ENCODE data around the gene SPACDR.
"Not testable (repeated sequence)": the region's sequence is repeated elsewhere in the genome, so short reads cannot be mapped to it uniquely, and the experiment has no call there.

SPACDR gene, protein sequence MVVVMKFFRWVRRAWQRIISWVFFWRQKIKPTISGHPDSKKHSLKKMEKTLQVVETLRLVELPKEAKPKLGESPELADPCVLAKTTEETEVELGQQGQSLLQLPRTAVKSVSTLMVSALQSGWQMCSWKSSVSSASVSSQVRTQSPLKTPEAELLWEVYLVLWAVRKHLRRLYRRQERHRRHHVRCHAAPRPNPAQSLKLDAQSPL

DNA sequence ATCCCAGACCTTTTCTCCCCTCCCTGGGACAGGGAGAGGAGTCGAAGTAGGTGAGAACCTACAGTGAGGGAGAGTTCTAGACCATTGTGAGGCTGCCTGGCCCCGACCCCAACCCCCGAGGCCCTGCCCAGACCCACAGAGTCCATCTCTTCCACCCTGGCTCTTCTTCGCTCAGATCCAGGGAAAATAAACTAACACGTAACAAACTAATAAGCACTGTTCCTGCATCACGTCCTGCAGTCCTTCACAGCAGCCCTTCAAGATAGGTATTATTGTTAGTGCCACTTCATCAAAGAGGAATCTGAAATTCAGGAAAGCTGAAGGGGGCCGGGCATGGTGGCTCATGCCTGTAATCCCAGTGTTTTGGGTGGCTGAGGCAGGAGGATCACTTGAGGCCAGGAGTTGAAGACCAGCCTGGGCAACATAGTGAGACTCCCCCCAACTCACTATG, at the start of gene SPACDR:
Gene SPACDR (minus strand): TSS at position 51 of the 451 bp plus-strand sequence. CDS start 235 bp downstream, outside the sequence.
- DNase-seq: no peak

DNA sequence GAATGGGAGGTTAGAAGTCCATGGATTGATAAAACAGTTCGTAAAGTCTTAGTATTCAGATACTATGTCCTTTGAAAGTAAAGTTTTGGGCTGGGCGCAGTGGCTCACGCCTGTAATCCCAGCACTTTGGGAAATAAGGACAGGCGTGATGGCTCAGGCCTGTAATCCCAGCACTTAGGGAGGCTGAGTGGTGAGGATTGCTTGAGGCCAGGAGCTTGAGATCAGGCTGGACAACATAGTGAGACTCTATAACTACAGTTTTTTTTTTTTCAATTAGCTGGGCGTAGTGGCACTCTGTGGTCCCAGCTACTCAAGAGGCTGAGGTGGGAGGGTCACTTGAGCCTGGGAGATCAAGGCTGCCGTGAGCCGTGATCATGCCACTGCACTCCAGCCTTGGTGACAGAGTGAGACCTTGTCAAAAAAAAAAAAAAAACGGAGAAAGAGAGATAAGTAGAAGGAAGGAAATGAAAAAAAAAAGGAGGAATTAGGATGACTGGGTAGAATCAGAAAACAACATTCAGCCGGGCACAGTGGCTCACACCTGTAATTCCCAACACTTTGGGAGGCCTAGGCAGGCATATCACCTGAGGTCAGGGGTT, 49.3 kb upstream of the SPACDR start:
- no peak for DNase-seq

DNA sequence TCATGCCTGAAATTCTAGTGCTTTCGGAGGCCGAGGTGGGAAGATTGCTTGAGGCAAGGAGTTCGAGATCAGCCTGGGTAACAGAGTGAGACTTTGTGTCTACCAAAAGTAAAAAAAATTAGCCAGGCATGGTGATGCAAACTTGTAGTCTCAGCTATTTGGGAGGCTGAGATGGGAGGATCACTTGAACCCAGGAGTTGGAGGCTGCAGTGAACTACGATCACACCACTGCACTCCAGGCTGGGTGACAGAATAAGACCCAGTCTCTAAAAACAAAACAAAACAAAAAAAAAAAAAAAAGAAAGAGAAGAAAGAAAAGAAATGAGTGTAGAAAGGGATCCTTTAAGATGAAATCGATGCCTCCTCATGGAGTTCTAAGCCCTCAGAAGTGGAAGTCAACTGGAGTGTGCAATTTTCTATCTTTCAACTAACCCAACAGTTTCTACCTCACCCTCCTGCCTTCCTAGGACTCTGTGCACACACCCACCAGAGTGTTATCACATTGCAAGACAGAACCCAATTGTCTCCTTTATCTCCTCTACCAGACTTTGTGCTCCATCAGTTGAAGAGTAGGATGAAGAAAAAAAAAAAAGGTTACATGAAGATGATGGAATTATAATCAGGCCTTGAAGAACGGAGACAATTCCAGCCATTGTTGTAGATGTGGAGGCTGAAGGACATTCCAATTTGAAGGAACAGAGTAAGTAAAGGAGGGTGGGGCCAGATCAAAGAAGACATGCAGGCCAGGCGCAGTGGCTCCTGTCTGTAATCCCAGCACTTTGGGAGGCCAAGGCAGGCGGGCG, 46.6 kb upstream of the SPACDR start:
- DNase-seq: no peak

DNA sequence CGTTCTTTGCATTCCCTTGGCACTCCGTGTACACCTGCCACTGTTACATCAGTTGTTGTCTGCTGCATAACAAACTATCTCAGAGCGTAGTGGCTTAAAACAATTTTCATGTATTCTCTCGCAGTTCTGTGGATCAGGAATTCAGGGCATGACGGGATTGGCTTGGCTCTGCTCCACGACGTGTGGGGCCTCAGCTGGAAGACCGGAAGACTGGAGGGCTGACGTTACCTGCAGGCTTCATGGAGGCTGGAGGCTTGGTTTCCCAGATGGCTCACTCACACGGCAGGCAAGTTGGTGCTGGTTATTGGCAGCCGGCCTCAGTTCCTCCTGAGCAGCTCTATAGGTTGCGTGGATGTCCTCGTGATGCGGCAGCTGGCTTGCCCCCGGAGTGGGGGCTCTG, 45.2 kb upstream of the SPACDR start:
- DNase-seq: no peak

DNA sequence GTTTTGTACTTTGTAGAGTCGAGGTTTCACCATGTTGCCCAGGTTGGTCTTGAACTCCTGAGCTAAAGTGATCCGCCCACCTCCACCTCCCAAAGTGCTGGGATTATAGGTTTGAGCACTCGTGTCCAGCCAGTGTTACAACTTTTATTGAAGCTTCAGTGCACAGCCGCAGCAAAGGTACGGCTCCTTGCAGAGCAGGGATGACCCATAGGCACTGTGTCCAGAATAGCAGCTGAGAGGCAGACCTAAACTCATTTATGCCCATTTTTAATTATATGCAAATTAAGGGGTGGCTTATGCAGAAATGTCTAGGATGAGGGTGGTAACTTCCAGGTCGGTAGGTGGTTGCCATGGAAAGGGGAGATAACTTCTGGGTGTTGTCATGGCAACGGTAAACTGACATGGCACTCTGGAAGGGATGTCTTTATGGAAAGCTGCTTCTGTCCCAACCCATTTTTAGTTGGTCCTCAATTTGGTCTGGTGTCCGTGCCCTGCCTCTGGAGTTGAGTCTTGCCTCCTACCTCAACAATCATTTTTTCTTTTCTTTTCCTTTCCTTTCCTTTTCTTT, 42.4 kb upstream of the SPACDR start:
- no peak for DNase-seq

DNA sequence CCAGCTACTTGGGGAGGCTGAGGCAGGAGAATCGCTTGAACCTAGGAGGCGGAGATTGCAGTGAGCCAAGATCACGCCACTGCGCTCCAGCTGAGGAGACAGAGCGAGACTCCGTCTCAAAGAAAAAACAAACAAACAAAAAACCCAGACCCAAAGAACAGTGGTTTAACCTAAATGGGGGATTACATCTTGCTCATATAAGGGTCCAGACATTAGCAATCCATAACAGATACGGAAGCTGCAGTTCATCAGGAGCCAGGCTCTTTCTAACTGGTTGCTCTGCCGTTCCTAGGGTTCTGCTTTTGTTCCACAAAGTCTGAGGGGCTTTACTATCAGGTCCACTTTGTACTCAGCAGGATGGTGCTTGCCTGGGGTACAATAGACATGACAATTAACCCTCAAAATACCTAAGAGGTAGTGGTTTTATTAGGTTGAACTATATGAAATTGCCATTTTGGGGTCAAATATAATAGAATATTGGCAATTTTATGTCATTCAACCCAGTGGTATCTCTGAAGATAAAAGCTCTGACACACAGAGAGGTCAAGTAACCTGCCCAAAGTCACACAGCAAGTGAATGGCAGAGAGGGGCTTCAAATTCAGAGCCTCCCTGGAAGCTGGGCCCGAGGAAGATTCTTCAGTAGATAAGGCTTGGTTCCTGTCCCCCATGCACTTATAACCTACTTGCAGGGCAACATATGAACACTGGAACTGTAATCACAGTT, 41.0 kb upstream of the SPACDR start:
- DNase-seq: no peak

DNA sequence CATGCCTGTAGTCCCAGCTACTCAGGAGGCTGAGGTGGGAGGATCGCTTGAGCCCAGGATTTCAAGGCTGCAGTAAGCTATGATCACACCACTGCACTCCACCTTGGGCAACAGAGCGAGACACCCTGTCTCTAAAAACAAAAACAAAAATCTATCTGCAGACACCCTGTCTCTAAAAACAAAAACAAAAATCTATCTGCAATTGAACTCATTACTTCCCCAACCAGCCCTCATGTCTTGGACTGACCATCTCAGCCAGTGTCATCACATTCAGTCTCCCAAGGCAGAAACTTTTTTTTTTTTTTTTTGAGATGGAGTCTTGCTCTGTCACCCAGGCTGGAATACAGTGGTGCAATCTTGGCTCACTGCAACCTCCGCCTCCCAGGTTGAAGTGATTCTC, 40.0 kb upstream of the SPACDR start:
- not testable (repeated sequence) for DNase-seq

DNA sequence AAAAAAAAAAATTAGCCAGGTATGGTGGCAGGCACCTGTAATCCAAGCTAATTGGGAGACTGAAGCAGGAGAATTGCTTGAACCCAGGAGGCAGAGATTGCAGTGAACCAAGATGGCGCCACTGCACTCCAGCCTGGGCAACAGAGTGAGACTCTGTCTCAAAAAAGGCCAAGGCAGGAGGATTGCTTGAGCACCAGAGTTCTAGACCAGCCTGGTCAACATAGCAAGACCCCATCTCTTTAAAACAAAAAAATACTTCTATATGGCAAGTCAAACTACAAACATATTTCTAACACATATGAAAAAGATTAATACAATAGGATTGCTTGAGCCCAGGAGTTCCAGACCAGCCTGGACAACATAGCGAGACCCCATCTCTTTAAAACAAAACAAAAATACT, 36.7 kb upstream of the SPACDR start:
- not testable (repeated sequence) for DNase-seq

DNA sequence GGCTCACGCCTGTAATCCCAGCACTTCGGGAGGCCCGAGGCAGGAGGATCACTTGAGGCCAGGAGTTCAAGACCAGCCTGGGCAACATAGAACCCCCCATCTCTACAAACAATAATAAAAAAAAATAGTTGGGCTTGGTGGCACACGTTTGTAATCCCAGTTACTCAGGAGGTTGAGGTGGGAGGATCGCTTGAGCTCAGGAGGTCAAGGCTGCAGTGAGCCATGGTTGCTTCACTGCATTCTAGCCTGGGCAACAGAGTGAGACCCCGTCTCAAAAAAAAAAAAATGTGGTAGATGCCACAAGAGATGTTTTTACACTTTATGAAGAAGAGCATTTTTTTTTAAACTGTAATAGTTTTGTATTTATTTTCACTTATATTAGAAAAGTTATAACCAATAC, 32.4 kb upstream of the SPACDR start:
- no peak for DNase-seq

DNA sequence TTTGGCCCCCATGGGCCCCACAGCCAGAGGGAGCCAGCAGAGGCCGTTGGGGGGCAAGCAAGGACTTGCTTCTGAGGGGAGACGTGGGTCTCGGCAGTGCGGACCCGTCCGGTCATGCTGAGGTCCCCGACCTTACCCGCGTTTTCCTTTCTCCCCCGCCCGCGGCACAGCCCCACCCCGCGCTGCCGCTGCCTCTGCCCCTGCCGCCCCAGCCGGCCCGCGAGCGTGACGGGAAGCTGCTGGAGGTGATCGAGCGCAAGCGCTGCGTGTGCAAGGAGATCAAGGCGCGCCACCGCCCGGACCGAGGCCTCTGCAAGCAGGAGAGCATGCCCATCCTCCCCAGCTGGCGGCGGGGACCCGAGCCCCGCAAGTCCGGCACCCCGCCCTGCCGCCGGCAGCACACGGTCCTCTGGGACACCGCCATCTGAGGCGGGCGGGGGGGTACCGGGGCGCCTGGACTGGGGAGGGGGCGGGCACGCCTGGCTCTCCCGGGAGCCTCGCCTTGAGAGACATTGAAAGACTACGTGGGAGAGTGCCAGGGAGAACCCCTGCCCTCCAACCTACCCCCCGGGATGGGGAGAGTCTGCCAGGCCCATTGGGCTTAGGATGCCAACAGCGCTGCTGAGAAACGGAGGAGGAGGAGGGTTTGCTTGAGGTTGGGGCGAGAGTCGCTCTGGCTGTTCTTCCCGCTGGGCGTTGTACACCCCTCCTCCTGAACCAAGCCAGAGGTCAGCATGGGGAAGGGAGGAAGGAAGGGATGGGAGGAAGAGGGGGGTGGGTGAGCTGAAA, 29.6 kb upstream of the SPACDR start:
- DNase-seq: peak; percentile 48

DNA sequence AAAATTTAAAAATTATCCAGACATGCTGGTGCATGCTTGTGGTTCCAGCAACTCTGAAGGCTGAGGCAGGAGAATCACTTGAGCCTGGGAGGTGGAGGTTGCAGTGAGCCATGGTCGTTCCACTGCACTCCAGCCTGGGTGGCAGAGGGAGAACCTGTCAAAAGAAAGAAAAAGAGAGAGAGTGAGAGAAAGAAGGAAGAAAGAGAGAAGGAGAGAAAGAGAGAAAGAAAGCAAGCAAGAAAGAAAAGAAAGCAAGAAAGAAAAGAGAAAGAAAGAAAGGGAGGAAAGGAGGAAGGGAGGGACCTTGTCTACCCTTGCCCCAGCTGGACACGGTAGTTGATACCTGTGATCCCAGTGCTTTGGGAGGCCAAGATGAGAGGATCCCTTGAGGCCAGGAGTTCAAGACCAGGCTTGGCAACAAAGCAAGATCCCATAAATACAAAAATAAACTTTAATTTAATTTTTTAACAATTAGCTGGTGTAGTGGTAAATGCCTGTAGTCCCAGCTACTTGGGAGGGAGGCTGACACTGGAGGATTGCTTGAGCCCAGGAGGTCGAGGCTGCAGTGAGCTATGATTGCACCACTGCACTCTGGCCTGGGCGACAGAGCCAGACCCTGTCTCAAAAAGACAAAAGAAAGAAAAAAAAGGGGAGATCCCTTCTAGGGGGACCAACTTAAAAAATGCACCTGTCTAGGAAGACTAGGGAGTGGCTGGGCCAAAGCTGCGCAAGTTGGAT, 28.8 kb upstream of the SPACDR start:
- no peak for DNase-seq

DNA sequence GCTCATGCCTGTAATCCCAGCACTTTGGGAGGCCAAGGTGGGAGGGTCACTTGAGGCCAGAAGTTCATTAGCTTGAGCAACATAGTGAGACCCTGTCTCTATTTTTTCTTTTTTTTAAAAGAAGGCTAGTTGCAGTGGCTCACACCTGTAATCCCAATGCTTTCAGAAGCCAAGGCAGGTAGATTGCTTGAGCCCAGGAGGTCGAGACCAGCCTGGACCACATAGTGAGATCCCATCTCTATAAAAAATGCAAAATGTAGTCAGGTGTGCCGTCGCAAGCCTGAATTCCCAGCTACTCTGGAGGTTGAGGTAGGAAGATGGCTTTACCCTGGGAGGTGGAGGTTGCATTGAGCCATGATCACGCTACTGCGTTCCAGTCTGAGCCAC, 27.1 kb upstream of the SPACDR start:
- no peak for DNase-seq

DNA sequence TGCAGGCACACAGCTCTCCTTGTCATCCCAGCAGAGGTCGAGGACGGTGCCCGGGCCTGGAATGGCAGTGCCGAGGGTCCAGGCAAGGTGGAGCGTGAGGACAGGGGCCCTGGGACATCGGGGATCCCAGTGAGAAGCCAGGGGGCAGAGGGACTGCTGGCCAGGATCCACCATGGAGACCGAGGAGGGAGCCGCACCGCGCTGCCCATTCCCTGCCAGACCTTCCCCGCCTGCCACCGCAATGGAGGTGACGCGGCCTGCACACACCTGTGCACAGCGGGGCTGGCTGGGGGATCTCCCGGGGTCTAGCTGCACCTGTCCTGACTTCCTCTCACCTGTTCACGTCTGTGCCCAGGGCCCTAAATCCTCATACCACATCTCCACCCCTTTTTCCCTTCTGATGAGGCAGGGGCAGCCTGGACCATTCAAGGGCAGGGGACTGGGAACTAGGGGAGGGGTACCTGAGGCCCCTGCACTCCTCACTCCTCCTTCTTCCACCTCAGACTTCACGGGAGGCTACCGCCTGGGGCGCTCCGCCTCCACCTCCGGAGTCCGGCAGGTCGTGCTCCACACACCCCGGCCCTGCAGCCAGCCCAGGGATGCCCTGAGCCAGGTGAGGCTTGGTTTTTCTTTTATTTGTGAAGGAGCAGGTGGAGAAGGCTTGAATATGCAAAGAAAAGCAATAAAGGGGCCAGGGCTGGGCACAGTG, 26.6 kb upstream of the SPACDR start:
- DNase-seq: no peak

DNA sequence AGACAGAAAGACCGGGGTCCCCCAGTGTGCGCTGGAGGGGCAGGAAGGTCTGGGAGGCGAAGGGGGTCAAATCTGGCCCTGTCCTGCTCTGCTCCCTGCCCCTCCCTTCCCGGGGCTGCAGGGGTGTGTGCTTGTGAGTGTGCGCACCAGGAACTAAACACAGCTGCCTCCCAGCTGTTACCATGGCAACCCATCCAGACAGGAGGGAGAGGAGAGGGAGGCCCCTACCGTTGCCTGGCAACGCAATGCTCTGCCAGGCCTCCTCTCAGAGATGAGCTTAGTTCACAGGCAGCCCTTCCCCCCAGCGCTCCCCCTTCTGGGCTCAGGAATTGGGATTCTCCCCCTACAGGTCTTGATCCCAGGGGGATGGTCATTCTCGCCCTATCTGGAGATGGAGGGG, 25.8 kb upstream of the SPACDR start:
- peak; percentile 58 for DNase-seq

DNA sequence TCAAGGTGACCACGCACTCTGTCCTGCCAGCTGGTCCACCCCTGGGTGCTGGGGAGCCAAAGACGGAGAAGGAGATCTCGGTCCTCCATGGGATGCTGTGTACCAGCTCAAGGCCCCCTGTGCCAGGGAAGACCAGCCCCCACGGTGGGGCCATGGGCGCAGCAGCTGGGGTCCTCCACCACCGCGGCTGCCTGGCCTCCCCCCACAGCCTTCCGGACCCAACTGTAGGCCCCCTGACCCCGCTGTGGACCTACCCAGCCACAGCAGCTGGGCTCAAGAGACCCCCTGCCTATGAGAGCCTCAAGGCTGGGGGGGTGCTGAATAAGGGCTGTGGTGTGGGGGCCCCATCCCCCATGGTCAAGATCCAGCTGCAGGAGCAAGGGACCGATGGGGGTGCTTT, 25.1 kb upstream of the SPACDR start:
- no peak for DNase-seq

DNA sequence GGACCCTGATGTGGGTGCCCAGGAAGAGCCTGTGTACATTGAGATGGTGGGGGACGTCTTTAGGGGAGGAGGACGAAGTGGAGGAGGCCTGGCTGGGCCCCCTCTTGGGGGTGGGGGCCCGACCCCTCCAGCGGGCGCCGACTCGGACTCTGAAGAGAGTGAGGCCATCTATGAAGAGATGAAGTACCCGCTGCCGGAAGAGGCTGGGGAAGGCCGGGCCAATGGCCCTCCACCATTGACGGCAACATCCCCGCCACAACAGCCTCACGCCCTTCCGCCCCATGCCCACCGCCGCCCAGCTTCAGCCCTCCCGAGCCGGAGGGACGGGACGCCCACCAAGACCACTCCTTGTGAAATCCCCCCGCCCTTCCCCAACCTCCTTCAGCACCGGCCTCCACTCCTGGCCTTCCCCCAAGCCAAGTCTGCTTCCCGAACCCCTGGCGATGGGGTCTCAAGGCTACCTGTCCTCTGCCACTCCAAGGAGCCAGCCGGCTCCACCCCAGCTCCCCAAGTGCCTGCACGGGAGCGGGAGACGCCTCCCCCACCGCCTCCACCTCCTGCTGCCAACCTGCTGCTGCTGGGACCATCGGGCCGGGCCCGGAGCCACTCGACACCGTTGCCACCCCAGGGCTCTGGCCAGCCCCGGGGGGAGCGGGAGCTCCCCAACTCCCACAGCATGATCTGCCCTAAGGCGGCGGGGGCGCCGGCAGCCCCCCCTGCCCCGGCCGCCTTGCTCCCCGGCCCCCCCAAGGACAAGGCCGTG, 24.5 kb upstream of the SPACDR start:
- DNase-seq: no peak

DNA sequence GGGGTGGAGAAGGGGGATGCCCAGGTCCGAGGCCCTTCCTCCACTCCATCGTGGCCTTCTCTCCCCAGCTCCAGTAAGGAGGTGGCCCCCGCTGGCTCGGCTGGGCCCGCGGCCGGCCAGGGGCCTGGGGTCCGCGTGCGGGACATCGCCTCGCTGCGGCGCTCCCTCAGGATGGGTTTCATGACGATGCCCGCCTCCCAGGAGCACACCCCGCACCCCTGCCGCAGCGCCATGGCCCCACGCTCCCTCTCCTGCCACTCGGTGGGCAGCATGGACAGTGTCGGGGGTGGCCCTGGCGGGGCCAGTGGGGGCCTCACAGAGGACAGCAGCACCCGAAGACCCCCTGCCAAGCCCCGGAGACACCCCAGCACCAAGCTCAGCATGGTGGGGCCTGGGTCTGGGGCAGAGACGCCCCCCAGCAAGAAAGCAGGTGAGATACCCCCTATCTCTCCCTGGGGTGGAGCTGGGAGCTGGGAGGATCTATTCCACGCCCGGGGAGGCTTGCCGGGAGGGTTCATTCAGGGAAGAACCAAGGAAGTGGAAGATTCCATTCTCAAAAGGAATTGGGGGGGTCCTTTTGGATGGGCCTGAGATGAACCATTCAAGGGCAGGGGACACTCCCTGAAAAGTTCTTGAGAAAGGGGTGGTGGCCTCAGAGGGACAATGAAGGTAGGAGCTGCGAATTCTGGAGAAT, 22.8 kb upstream of the SPACDR start:
- DNase-seq: no peak

DNA sequence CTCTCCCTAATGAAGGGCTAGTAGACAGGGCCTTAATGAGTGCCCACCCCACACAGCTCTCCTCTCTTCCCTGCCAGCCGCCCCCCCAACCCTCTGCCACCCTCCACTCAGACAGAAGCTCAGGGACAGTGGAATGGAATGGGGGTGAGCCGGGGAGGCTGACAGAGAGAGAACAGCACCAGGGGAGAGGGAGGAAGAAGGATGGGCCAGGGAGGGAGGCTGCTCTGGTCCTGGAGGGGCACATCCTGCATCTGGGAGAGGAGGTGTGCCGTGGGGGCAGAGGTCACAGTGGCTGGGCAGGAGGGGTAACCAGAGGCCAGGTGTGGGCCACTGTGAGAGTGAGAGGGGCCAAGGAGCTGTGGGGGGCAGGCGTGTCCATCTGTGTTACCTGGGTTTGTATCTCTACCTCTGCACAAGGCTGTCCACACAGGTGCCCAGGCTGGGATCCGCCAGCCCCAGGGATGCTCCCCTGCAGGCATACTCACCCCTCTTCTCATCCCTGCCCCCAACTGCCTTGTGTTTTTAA, 22.1 kb upstream of the SPACDR start:
- DNase-seq: no peak

DNA sequence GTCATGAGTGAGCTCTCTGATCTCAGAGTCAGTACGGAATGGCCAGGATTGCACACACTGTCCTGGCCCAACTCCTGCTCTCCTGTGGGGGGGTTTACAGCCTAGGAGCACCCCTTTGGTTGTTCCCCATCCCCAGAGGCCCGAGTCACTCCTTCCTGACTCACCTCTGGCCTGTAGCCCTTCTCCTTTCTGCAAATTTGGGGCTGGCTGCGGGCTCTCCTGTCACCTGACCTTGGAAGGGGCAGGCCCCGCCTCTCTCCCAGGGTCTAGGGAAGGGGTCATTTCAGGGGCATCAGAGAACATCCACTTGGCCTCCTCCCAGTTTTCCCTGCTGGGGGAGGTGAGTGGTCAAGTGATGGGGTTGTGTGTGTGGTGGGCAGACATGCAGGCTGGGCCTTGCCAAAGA, 21.4 kb upstream of the SPACDR start:
- no peak for DNase-seq
